KMS-11 (cell line): Measurements from ENCODE around the gene VARS1.

Experiments
- H2AFZ ChIP-seq: fragments of 200-600 bp; sonication (generic); 2 replicates; pipeline ENCODE4 v1.6.1; 2016; ENCODE audit warnings: antibody characterized with exemption, mixed run types, low read depth
- H3K27ac ChIP-seq: fragments of 200-600 bp; sonication (generic); 2 replicates; pipeline ENCODE4 v1.6.1; 2016; ENCODE audit warnings: mild to moderate bottlenecking, mixed run types
- H3K27me3 ChIP-seq: fragments of 200-600 bp; sonication (generic); 2 replicates; pipeline ENCODE4 v1.6.1; 2017; ENCODE audit warnings: mild to moderate bottlenecking, low read depth, mixed run types, moderate library complexity; ENCODE audit not compliant: insufficient read depth
- H3K36me3 ChIP-seq: fragments of 200-600 bp; sonication (generic); 2 replicates; pipeline ENCODE4 v1.6.1; 2017; ENCODE audit warnings: mild to moderate bottlenecking, mixed run types; ENCODE audit not compliant: insufficient read depth
- H3K4me1 ChIP-seq: fragments of 200-600 bp; sonication (generic); 2 replicates; pipeline ENCODE4 v1.6.1; 2016; ENCODE audit warnings: mild to moderate bottlenecking, low read depth, mixed run types; ENCODE audit not compliant: poor library complexity, severe bottlenecking
- H3K4me2 ChIP-seq: fragments of 200-600 bp; sonication (generic); 2 replicates; pipeline ENCODE4 v1.7.0; 2016; ENCODE audit warnings: mild to moderate bottlenecking, mixed run types
- H3K4me3 ChIP-seq: fragments of 200-600 bp; sonication (generic); IDR thresholded peaks from 2 replicates; pipeline ENCODE4 v1.6.1; 2017; ENCODE audit warnings: low read depth, low read length, mixed read lengths; ENCODE audit not compliant: insufficient read depth
- H3K79me2 ChIP-seq: fragments of 200-600 bp; sonication (generic); 2 replicates; pipeline ENCODE4 v1.6.1; 2016; ENCODE audit warnings: low read depth, mixed run types; ENCODE audit not compliant: insufficient read depth
- H3K9ac ChIP-seq: fragments of 200-600 bp; sonication (generic); 2 replicates; pipeline ENCODE4 v1.6.1; 2016; ENCODE audit warnings: mild to moderate bottlenecking, mixed run types
- H4K20me1 ChIP-seq: fragments of 200-600 bp; sonication (generic); 2 replicates; pipeline ENCODE4 v1.6.1; 2016; ENCODE audit warnings: mild to moderate bottlenecking, mixed run types; ENCODE audit not compliant: insufficient read depth
- TF ChIP-seq, protein P1 (sequence below): fragments of 200-600 bp; sonication (generic); conservative IDR thresholded peaks from 2 replicates; pipeline ENCODE4 v1.6.1; 2017; ENCODE audit warnings: low read depth, mild to moderate bottlenecking, antibody characterized with exemption, low read length, moderate library complexity, mixed read lengths

VARS1 gene

GRCh38 chr6:31837369-31838113 is 42.0 kb upstream of the VARS1 start:
- Histone ChIP-seq H3K79me2 (peaks cover 59% of the 10 kb centered on the region), H3K27ac (peak overlapping the region; percentile 84; the same call in 1 of the 2 replicates)
- TF ChIP-seq, protein P1, sequence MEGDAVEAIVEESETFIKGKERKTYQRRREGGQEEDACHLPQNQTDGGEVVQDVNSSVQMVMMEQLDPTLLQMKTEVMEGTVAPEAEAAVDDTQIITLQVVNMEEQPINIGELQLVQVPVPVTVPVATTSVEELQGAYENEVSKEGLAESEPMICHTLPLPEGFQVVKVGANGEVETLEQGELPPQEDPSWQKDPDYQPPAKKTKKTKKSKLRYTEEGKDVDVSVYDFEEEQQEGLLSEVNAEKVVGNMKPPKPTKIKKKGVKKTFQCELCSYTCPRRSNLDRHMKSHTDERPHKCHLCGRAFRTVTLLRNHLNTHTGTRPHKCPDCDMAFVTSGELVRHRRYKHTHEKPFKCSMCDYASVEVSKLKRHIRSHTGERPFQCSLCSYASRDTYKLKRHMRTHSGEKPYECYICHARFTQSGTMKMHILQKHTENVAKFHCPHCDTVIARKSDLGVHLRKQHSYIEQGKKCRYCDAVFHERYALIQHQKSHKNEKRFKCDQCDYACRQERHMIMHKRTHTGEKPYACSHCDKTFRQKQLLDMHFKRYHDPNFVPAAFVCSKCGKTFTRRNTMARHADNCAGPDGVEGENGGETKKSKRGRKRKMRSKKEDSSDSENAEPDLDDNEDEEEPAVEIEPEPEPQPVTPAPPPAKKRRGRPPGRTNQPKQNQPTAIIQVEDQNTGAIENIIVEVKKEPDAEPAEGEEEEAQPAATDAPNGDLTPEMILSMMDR, result no peak

DNA sequence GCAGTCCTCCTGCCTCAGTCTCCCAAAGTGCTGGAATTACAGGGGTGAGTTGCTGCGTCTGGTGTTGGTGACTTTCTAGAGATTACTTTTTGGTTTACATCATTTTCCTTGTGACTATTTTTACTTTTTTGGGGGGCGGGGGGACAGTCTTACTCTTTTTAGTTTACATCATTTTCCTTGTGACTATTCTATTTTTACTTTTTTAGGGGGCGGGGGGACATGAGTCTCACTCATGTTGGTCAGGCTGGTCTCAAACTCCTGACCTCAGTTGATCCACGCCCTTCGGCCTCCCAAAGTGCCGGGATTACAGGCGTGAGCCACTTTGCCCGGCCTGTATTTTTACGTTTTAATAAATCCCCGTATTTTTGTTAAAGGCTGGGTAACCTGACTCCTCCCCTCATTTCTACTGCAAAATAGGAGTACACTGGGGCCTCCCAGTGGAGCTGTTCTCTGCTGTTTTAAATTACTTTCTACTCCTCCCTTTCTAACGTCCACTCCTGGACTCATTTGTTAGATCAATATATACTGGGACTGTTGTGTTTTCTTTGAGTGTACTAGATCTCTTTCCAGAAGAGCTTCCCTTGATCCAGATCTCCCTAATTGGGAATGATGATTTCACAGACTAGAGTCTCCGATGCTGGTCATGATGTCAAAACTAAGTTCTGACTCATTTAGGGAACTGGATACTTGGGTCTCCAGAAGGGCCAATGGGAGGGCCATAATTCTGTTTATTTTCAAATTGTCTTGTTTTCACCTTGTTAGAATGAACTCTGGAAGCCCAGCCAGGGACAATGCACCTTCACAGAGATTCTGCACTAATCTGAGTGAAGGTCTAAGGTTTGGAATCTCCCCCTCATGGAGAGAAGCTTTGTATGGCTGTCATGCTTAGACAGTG is 41.2 kb upstream of the VARS1 start:
- peaks cover 52% of the 10 kb centered on the region for H3K4me1 ChIP-seq
- H3K27me3 ChIP-seq, result no peaks in the 10 kb centered on the region
- TF ChIP-seq, protein P1, result no peak
- H3K4me2 ChIP-seq, result peak overlapping the region; percentile 100
- no peak overlapping the region for H2AFZ ChIP-seq
- H3K27ac ChIP-seq, result peak overlapping the region; percentile 84; the same call in 1 of the 2 replicates
- peaks cover 28% of the 10 kb centered on the region; the same call in 1 of the 2 replicates for H3K36me3 ChIP-seq
- peak overlapping the region; percentile 80 for H3K9ac ChIP-seq
- H3K4me3 ChIP-seq, result no peak overlapping the region
- H3K79me2 ChIP-seq, result peaks cover 67% of the 10 kb centered on the region
- H4K20me1 ChIP-seq, result peaks cover 34% of the 10 kb centered on the region

More at GRCh38 chr6:31837369-31838113, 42.0 kb upstream of the VARS1 start:
- Histone ChIP-seq H3K4me2 (peak overlapping the region; percentile 100), H3K9ac (peak overlapping the region; percentile 80), H3K36me3 (peaks cover 28% of the 10 kb centered on the region; the same call in 1 of the 2 replicates), H2AFZ (no peak overlapping the region), H4K20me1 (peaks cover 34% of the 10 kb centered on the region), H3K4me3 (no peak overlapping the region), H3K27me3 (no peaks in the 10 kb centered on the region), H3K4me1 (peaks cover 56% of the 10 kb centered on the region)

GRCh38 chr6:31836047-31836473 is 40.5 kb upstream of the VARS1 start:
- peak overlapping the region; percentile 80 for H3K9ac ChIP-seq
- TF ChIP-seq, protein P1, result no peak
- H3K4me2 ChIP-seq, result peak overlapping the region; percentile 100
- peaks cover 54% of the 10 kb centered on the region for H3K4me1 ChIP-seq
- peaks cover 34% of the 10 kb centered on the region for H4K20me1 ChIP-seq
- H3K4me3 ChIP-seq, result no peak overlapping the region
- H3K79me2 ChIP-seq, result peaks cover 74% of the 10 kb centered on the region
- no peaks in the 10 kb centered on the region for H3K27me3 ChIP-seq
- peak overlapping the region; percentile 84; the same call in 1 of the 2 replicates for H3K27ac ChIP-seq
- peaks cover 28% of the 10 kb centered on the region; the same call in 1 of the 2 replicates for H3K36me3 ChIP-seq
- H2AFZ ChIP-seq, result no peak overlapping the region

DNA sequence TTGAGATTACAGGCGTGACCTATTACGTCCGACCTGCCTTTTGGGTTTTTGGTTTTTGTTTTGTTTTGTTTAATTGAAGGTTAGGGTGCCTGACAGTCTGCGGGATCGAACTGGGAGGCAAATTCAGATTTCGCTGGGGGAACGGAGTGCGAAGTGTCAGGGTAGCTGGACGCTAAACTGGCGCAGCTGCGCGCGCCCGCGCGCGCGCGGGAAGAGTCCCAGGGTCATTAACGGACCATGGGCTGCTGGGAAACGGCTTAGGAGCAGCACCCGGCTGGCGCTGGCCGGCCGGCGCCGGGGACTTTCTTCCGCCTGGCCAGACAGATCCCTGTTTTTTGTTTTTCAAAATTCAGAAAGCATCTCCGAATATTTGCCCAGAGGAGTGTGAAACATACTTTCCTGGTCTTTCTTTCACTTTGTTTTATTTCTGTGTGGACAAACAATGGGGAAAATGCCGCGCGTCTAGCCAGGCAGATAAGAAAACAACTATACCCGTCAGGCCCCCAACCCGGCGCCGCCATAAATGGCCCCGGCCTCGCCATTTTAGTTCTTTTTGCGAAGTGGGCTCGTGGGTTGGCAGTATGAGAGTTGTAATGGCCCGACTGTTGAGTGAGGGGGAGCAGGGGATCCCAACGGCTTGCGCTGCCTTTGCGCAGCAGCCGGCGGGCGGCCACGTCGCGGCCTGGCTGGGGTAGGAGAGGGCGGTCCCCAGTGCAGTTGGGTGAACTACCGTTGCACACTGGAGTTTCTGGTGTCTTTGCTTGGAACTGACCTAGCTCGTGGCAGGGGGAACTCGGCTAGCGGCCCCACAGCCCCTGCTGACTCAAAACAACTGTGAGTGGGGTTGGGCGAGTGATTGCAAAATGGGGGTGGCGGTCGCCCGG is 39.1 kb upstream of the VARS1 start:
- Histone ChIP-seq H3K79me2 (peaks cover 88% of the 10 kb centered on the region), H3K4me1 (peaks cover 49% of the 10 kb centered on the region), H2AFZ (peak overlapping the region; percentile 73), H3K4me3 (no peak overlapping the region), H3K27ac (peak overlapping the region; percentile 84), H3K9ac (peak overlapping the region; percentile 80), H4K20me1 (peaks cover 33% of the 10 kb centered on the region), H3K4me2 (peak overlapping the region; percentile 100), H3K27me3 (no peaks in the 10 kb centered on the region), H3K36me3 (peaks cover 28% of the 10 kb centered on the region; the same call in 1 of the 2 replicates)
- TF ChIP-seq, protein P1, result no peak
